Transverse colon (tissue), 4 donors: Measurements from ENCODE around the gene OR13D1. TPM values are rescaled to one million over a fixed set of nuclear protein-coding genes. Genes with fewer than 3 reads are reported as not detected.

Source experiments
- DNase-seq: peaks from one replicate; pipeline ENCODE4 v3.0.0-alpha.2; 2019
- H3K27ac ChIP-seq, 4 donors: fragments of 200-600 bp; sonication (generic); 2 replicates each; pipeline ENCODE4 v1.5.1; 2016 to 2018; ENCODE audit warnings: inconsistent platforms in 4 of 4
- H3K27me3 ChIP-seq: fragments of 200-600 bp; sonication (generic); 2 replicates; pipeline ENCODE4 v1.5.1; 2017; ENCODE audit warnings: inconsistent platforms
- H3K36me3 ChIP-seq, 4 donors: fragments of 200-600 bp; sonication (generic); 2 replicates each; pipeline ENCODE4 v1.5.1; 2017 to 2019; ENCODE audit warnings: inconsistent platforms in 4 of 4
- H3K4me1 ChIP-seq, 4 donors: fragments of 200-600 bp; sonication (generic); 2 replicates each; pipeline ENCODE4 v1.5.1; 2017 to 2020; ENCODE audit warnings: inconsistent platforms in 4 of 4
- H3K4me3 ChIP-seq, 4 donors: fragments of 200-600 bp; sonication (generic); 1 replicate in 1 of 4; 2 replicates in 3 of 4; pipeline versions ENCODE4 v1.5.1 to v1.6.1; 2017 to 2019; ENCODE audit warnings: inconsistent platforms in 4 of 4
- H3K9me3 ChIP-seq, 2 donors: fragments of 200-600 bp; sonication (generic); 2 replicates each; pipeline ENCODE4 v1.5.1; 2017 to 2019; ENCODE audit warnings: inconsistent platforms in 2 of 2
- CTCF ChIP-seq, 5 experiments: fragments of 200-600 bp in 3 of 5; fragments of 450-650 bp in 2 of 5; sonication (generic) in 3 of 5; IDR thresholded peaks; 1 replicate in 2 of 5; 2 replicates in 3 of 5; pipeline ENCODE4 v1.5.1; 2016 to 2017; ENCODE audit warnings: antibody characterized with exemption in 5 of 5, inconsistent platforms in 3 of 5, mild to moderate bottlenecking in 2 of 5, moderate library complexity in 1 of 5
- EP300 ChIP-seq: sonication (generic); formaldehyde crosslinking; IDR thresholded peaks from one replicate; pipeline ENCODE4 v1.6.1; 2017; ENCODE audit warnings: antibody characterized with exemption, low read depth
- POLR2A ChIP-seq: fragments of 450-650 bp; IDR thresholded peaks from one replicate; pipeline ENCODE4 v1.6.1; 2016; ENCODE audit warnings: antibody characterized with exemption, mild to moderate bottlenecking, moderate library complexity
- POLR2AphosphoS5 ChIP-seq, 3 donors: sonication (generic); formaldehyde crosslinking; IDR thresholded peaks; one replicate each; pipeline ENCODE4 v1.6.1; 2016; ENCODE audit warnings: antibody characterized with exemption in 3 of 3
- WGBS, 2 donors: methylation state at CpG; one replicate each; pipeline ENCODE4 v1.1.5; 2018; ENCODE audit warnings: low coverage in 1 of 2; 5-methylcytosine and 5-hydroxymethylcytosine counted together
- in situ Hi-C, 4 donors: fragments of 200-750 bp; cut with MboI; loops; one replicate each; pipeline versions ENCODE4 v1.15.0 to v1.15.1; 2017; ENCODE audit warnings: low sequenced_read_pairs in 3 of 4, low pct_ligation_motif_present in 1 of 4, low pct_unique_long_range_greater_than_20kb in 1 of 4
- intact Hi-C: fragments of 100-400 bp; cut with DNase I; formaldehyde crosslinking; loops from one replicate; pipeline ENCODE4 v1.15.1; 2023; ENCODE audit warnings: low total_unique reads
- total RNA-seq, 4 donors: library from RNA; depleted of rRNA; stranded (reverse); fragments of >200 nt; gene quantifications; one replicate each; pipeline ENCODE4 v1.1.0, GENCODE V29; 2016

OR13D1 gene
- total RNA-seq, 4 donors from 2014 or later: not detected

GRCh38 chr9:104738452-104738851 lies 44.1 kb downstream of the OR13D1 start:
- no peaks in the 10 kb centered on the region for H3K36me3 ChIP-seq
- no peaks in the 10 kb centered on the region for H3K27me3 ChIP-seq
- in situ Hi-C loops (no loop called here), intact Hi-C loops (no loop called here)
- TF ChIP-seq POLR2AphosphoS5 (IDR thresholded peaks at IDR 0.05) (no peak), POLR2A (no peak), CTCF (IDR thresholded peaks at IDR 0.05) (no peak), EP300 (no peak)
- DNase-seq: no peak
- WGBS, 2 donors: 72 to 83% methylated on average over 2 to 3 of the region's 3 CpGs
- no peak overlapping the region for H3K27ac ChIP-seq
- H3K4me1 ChIP-seq: peaks cover 0 to 3% (median 0%) of the 10 kb centered on the region in 4 donors
- H3K4me3 ChIP-seq: no peak overlapping the region
- H3K9me3 ChIP-seq: no peaks in the 10 kb centered on the region

GRCh38 chr9:104740621-104741020 lies 46.3 kb downstream of the OR13D1 start:
- peaks cover 0 to 3% (median 0%) of the 10 kb centered on the region in 4 donors for H3K4me1 ChIP-seq
- H3K36me3 ChIP-seq: no peaks in the 10 kb centered on the region
- TF ChIP-seq POLR2AphosphoS5 (IDR thresholded peaks at IDR 0.05): no peak
- no peak for TF ChIP-seq POLR2A
- TF ChIP-seq EP300: no peak
- no peak for TF ChIP-seq CTCF (IDR thresholded peaks at IDR 0.05)
- in situ Hi-C loops (no loop called here), intact Hi-C loops (no loop called here)
- WGBS, 2 donors: 27 to 46% methylated on average over 1 of the region's 1 CpG
- no peaks in the 10 kb centered on the region for H3K9me3 ChIP-seq
- no peak for DNase-seq
- H3K27ac ChIP-seq: no peak overlapping the region
- H3K27me3 ChIP-seq: no peaks in the 10 kb centered on the region
- H3K4me3 ChIP-seq: no peak overlapping the region

- H3K27me3 ChIP-seq: no peaks in the 10 kb centered on the region
- peaks cover 0 to 13% (median 4%) of the 10 kb centered on the region in 4 donors for H3K4me1 ChIP-seq
- intact Hi-C loops (no loop called here), in situ Hi-C loops (no loop called here)
- WGBS, 2 donors: 28 to 34% methylated on average over 4 to 7 of the region's 7 CpGs
- no peak for TF ChIP-seq POLR2A
- peak; percentile 62 to 75 (median 67) for TF ChIP-seq CTCF (IDR thresholded peaks at IDR 0.05)
- H3K9me3 ChIP-seq: no peaks in the 10 kb centered on the region
- no peak for DNase-seq
- no peak overlapping the region for H3K27ac ChIP-seq
- no peak overlapping the region for H3K4me3 ChIP-seq
- no peaks in the 10 kb centered on the region for H3K36me3 ChIP-seq
Observed at GRCh38 chr9:104743376-104743985, 49.2 kb downstream of the OR13D1 start.

Other genes starting within 250 kb of the OR13D1 start
- not detected for gene OR13F1, start 190.3 kb upstream of the OR13D1 start, total RNA-seq
- gene OR13C4, start 167.3 kb upstream of the OR13D1 start, total RNA-seq: not detected
- not detected for gene OR13C3, start 157.7 kb upstream of the OR13D1 start, total RNA-seq
- gene OR13C8, start 125.3 kb upstream of the OR13D1 start, total RNA-seq: not detected
- gene OR13C5, start 95.1 kb upstream of the OR13D1 start, total RNA-seq: not detected
- gene OR13C2, start 88.9 kb upstream of the OR13D1 start, total RNA-seq: not detected
- not detected for gene OR13C9, start 76.3 kb upstream of the OR13D1 start, total RNA-seq
- 10 to 100 TPM in 2 of 4 donors, 1 to 10 TPM in 2; 2.6 to 56.3 (median 22.5) TPM for gene NIPSNAP3A, start 53.2 kb downstream of the OR13D1 start, total RNA-seq
- gene NIPSNAP3B, start 69.6 kb downstream of the OR13D1 start, total RNA-seq: 1 to 10 TPM in 1 of 4 donors, under 1 TPM in 1, not detected in 2; 0.68 to 1.3 TPM
- gene ABCA1, start 233.6 kb downstream of the OR13D1 start, total RNA-seq: 10 to 100 TPM; 20.5 to 67.3 (median 60.5) TPM